Measurements from ENCODE around the gene ELOA2.
"Not testable (repeated sequence)": the region's sequence is repeated elsewhere in the genome, so short reads cannot be mapped to it uniquely, and the experiment has no call there.

The ELOA2 gene

GRCh38 chr18:47035156-47035671, at the start of gene ELOA2:
Gene ELOA2, minus strand, starts transcription at chr18:47035621. Its CDS starts 357 bp downstream, at chr18:47035264.
- DNase-seq: no peak

- no peak for DNase-seq
Observed at GRCh38 chr18:47081578-47081977, 46.2 kb upstream of the ELOA2 start.

- DNase-seq: no peak
Observed at GRCh38 chr18:47080872-47081271, 45.5 kb upstream of the ELOA2 start.

- no peak for DNase-seq
Observed at GRCh38 chr18:47077111-47077510, 41.7 kb upstream of the ELOA2 start.

GRCh38 chr18:47075098-47075883, 39.9 kb upstream of the ELOA2 start:
- no peak for DNase-seq

GRCh38 chr18:47067648-47068047, 32.2 kb upstream of the ELOA2 start:
- DNase-seq: no peak

- DNase-seq: no peak
Observed at GRCh38 chr18:47063096-47063495, 27.7 kb upstream of the ELOA2 start.

GRCh38 chr18:47062471-47062870, 27.1 kb upstream of the ELOA2 start:
- DNase-seq: no peak

GRCh38 chr18:47054369-47054768, 18.9 kb upstream of the ELOA2 start:
- DNase-seq: no peak

- DNase-seq: no peak
Observed at GRCh38 chr18:47050468-47050867, 15.0 kb upstream of the ELOA2 start.

- no peak for DNase-seq
Observed at GRCh38 chr18:47040982-47041381, 5.6 kb upstream of the ELOA2 start.

GRCh38 chr18:47036927-47037578, 1.6 kb upstream of the ELOA2 start:
- DNase-seq: no peak

GRCh38 chr18:47036298-47036874, 965 bp upstream of the ELOA2 start:
- no peak for DNase-seq

GRCh38 chr18:47034591-47034990, 830 bp downstream of the ELOA2 start:
- not testable (repeated sequence) for DNase-seq

- DNase-seq: no peak
Observed at GRCh38 chr18:47032945-47033344, 2.5 kb downstream of the ELOA2 start.

GRCh38 chr18:47030887-47031286, 4.5 kb downstream of the ELOA2 start:
- DNase-seq: not testable (repeated sequence)

GRCh38 chr18:47029684-47030353, 5.6 kb downstream of the ELOA2 start:
- DNase-seq: not testable (repeated sequence)

GRCh38 chr18:47028738-47029137, 6.7 kb downstream of the ELOA2 start:
- DNase-seq: not testable (repeated sequence)

GRCh38 chr18:47025557-47026174, 9.8 kb downstream of the ELOA2 start:
- DNase-seq: not testable (repeated sequence)

- DNase-seq: not testable (repeated sequence)
Observed at GRCh38 chr18:47023769-47024465, 11.5 kb downstream of the ELOA2 start.

GRCh38 chr18:47022821-47023220, 12.6 kb downstream of the ELOA2 start:
- DNase-seq: not testable (repeated sequence)

- not testable (repeated sequence) for DNase-seq
Observed at GRCh38 chr18:47020757-47021156, 14.7 kb downstream of the ELOA2 start.

All from NCI-H2171 (cell line).